ENCODE data around the gene KIF17.

KIF17 gene

GRCh38 chr1:20616847-20617487, 100.8 kb downstream of the KIF17 start:
- DNase-seq = no peak

DNA sequence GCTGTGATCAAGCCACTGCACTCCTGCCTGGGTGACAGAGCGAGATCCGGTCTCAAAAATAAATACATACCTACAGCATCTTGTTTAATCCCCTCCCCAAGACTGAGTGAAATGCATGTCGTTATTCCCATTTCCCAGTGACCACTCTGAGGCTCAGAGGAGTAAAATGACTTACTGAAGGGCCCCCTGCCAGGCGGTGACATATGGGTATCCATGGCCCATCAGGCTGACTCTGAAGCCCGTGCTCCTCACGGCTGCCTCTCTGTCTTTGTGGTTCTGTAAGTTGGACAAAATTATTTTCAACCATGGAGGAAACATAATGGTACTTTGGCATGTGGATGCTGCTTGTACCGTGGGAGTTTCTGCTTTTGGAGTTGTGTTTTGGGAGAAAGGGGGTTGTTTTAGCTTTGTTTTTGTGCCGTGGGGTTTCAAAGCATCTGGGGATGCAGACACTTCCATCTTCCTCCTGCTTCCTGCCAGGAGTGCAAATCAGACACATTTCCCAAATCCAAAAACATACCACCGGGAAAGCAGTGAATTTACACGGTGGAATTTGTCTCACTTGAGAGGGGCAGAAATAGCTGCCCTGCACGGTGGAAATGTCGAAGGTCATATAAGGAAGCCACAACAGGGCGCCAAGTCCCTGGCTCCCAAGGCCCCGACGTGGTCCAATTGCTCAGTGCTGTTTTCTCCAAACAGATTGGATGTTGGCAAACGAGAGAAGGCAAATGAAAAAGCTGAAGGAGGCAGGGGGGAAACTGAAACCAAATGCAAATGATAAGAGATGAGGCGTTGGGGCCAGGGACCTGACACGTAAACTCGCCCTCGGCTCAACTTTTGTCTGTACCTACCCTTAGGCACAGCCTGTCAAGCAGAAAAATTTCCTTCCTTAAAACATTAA, 101.6 kb downstream of the KIF17 start:
- no peak for DNase-seq

DNA sequence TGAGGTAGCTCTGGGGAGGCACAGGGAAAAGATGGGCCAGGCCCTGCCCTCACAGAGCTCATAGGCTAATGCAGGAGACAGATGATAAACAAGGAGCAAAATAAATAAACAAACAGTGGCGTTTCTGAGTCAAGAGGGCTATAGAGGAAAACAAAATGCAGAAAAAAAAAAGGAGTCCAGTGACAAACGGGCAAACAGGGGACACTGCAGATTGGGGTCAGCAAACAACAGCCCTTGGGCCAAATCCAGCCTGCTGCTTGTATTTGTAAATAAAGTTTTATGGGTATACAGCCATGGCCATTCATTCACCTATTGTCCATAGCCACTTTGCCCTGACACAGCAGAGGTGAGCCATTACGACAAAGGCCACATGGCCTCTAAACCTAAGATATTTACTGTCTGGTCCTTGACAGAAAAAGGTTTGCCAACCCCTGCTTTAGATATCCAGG, 103.7 kb downstream of the KIF17 start:
- DNase-seq = no peak
